ENCODE data around the gene TRAF4. TPM values are rescaled to one million over a fixed set of nuclear protein-coding genes. Genes with fewer than 3 reads are reported as not detected.
A peak's percentile ranks its signal among the peaks of the same experiment; 100 is the strongest.

The TRAF4 gene
- total RNA-seq, 1 experiment from 2014 or later = 227 TPM

- no peak overlapping the region for H3K18ac ChIP-seq (ENCODE audit: insufficient read length, low read depth, low read length)
- Mint-ChIP-seq H3K4me1 (peaks cover 9 to 15% of the 10 kb centered on the region in 2 experiments), H3K4me3 (peak overlapping the region in 1 of 2 experiments; percentile 29; a peak in 1 of 5 replicates), H3K36me3 (ENCODE audit: insufficient read depth in 1 of 3, low read depth in 3 of 3) (peaks cover 16 to 49% (median 33%) of the 10 kb centered on the region in 3 experiments; a peak in 6 of 7 replicates), H3K27me3 (ENCODE audit: low read depth) (no peaks in the 10 kb centered on the region; the same call in 1 of the 2 replicates), H3K9me3 (no peaks in the 10 kb centered on the region), H3K27ac (peak overlapping the region in 1 of 3 experiments; percentile 64; a peak in 1 of 7 replicates)
- no peak for TF ChIP-seq CTCF (conservative IDR thresholded peaks at IDR 0.05)
- H3K79me1 ChIP-seq (ENCODE audit: insufficient read depth, low read depth, low read length, poor library complexity, severe bottlenecking) = no peaks in the 10 kb centered on the region
- H2AK5ac ChIP-seq (ENCODE audit: insufficient read length, low read length) = no peak overlapping the region
- no peaks in the 10 kb centered on the region for H3K27me3 ChIP-seq (ENCODE audit: insufficient read depth, low read length)
- H3K79me2 ChIP-seq (ENCODE audit: insufficient read depth, low read length) = peaks cover 16% of the 10 kb centered on the region; the same call in 1 of the 2 replicates
- H4K20me1 ChIP-seq (ENCODE audit: control insufficient read depth, insufficient read depth, insufficient read length) = no peaks in the 10 kb centered on the region
- no peak overlapping the region for H4K8ac ChIP-seq (replicated peaks; ENCODE audit: insufficient read length, low read depth, low read length)
- WGBS (ENCODE audit: extremely low coverage, insufficient read length, low lambda C conversion rate) = no CpG with 5 or more reads among the region's 19 CpGs
- H2AFZ ChIP-seq (ENCODE audit: low read length) = no peak overlapping the region
- H3K9ac ChIP-seq (ENCODE audit: extremely low read depth, insufficient read length, low read length) = no peak overlapping the region
- no peak overlapping the region for H2BK5ac ChIP-seq (ENCODE audit: insufficient read length, low read length)
- H3K23ac ChIP-seq (ENCODE audit: insufficient read length, low read depth, low read length) = no peak overlapping the region
- no peak overlapping the region for H2BK12ac ChIP-seq (ENCODE audit: insufficient read length, low read depth, low read length)
- no peak overlapping the region for H3K56ac ChIP-seq (ENCODE audit: insufficient read length, low read depth, low read length)
- no peak overlapping the region for H3K4me2 ChIP-seq (ENCODE audit: insufficient read depth, insufficient read length, low read length)
- H3K23me2 ChIP-seq (ENCODE audit: insufficient read length, low read depth, low read length, poor library complexity, severe bottlenecking) = peaks cover 15% of the 10 kb centered on the region
- no peak overlapping the region for H2BK15ac ChIP-seq (ENCODE audit: low read depth, low read length)
- H3K14ac ChIP-seq (ENCODE audit: insufficient read depth, low read length) = no peak overlapping the region
- H3K9me3 ChIP-seq (ENCODE audit: control insufficient read depth, low read depth, low read length) = no peaks in the 10 kb centered on the region
- H2BK120ac ChIP-seq (ENCODE audit: low read depth, low read length, poor library complexity, severe bottlenecking) = no peak overlapping the region
- peaks cover 5% of the 10 kb centered on the region; the same call in 1 of the 2 replicates for H3K4me1 ChIP-seq (ENCODE audit: insufficient read depth, low read length)
- no peak overlapping the region for H3T11ph ChIP-seq (ENCODE audit: low read length)
- no peak overlapping the region for H4K91ac ChIP-seq (ENCODE audit: insufficient read length, low read depth, low read length)
- H3K4ac ChIP-seq (ENCODE audit: low read depth, low read length) = no peak overlapping the region
- no peak for DNase-seq
- H4K5ac ChIP-seq (ENCODE audit: insufficient read length, low read depth, low read length) = no peak overlapping the region
- H3K27ac ChIP-seq (ENCODE audit: insufficient read length, low read depth, low read length) = no peak overlapping the region
- no peak overlapping the region for H2BK20ac ChIP-seq (ENCODE audit: low read depth, low read length, poor library complexity, severe bottlenecking)
Observed at GRCh38 chr17:28741358-28742349, 2.2 kb upstream of the TRAF4 start.
